Stimulated activated CD4-positive, alpha-beta T cell treated with anti-CD3 and anti-CD28 coated beads, Interleukin-2, amount 100 ng/mL, for 4 hours (primary cell): ENCODE measurements around the gene GABRP.
"Not testable (repeated sequence)": the region's sequence is repeated elsewhere in the genome, so short reads cannot be mapped to it uniquely, and the experiment has no call there.

Experiments used
- DNase-seq: peaks from one replicate; pipeline ENCODE4 v3.0.0-alpha.2; 2020; ENCODE audit warnings: low read depth

GABRP gene

GRCh38 chr5:170783498-170784247, at the start of gene GABRP:
Gene GABRP, plus strand, starts transcription at chr5:170783725. Its CDS starts 4,891 bp downstream, at chr5:170788616.
- no peak for DNase-seq

- DNase-seq: no peak
Observed at GRCh38 chr5:170736966-170737365, 46.6 kb upstream of the GABRP start.

DNA sequence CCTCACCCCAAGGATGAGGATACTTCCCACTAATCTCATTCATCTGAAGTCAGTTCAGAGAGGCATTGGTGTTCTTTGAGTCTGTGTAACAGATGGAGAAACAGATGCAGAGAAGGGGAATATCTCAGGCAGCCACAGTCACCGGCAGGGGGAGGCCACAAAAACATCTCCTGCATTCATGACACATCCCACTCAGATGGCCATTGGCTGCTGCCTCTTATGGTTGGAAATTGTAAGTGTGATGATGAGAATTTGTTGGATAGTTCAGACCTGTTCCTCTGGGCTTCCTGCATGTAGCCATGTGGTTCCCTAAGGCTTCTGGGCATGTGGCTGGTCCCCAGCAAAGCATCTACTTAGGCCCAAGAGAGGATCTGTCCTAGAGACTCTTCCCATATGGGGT, 45.9 kb upstream of the GABRP start:
- DNase-seq: no peak

DNA sequence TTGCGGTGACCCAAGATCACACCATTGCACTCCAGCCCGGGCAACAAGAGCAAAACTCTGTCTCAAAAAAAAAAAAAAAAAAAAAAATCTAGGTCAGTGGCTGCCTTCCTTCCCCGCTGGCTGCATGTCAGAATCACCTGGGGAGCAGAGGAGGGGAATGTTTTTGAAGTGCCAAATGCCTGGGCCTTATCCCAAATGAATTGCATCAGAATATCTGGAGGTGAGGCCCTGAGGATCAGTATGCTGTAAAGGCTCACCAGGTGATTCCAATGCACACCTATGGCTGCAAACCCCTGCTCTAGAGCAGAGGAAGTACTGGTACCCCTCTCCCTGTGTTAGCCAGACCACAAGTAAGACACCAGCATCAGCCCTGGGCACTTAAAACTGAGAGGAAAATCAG, 44.7 kb upstream of the GABRP start:
- DNase-seq: no peak

GRCh38 chr5:170739446-170739845, 44.1 kb upstream of the GABRP start:
- DNase-seq: no peak

DNA sequence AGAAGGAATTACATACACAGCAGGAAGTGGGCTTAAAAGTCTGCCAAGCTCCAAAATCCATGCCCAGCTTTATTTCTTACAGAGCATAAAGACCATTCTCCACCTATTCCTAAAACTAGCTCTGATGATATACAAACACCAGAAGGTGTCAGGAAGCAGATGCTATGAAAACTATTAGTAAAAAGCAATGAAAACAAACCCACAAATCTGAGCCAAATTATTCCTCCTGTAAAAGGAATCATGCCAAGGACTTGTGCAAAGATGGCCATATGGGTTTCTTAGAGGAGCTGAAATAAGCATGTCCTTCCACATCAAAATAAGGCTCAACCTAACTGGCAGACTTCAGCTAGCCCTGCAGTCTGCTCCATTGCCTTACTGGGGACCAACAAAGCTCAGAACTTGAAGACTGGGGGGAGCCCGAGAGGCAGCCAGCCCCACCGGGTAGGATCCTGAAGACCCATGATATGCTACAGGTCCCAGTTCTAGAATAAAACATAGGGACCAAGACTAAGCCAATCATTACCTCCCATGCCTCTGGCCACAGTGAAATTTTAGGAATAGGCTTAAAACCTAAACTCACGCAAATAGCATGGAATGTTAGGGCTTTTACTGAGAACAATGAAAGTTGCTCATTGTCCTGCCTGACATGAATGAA, 42.8 kb upstream of the GABRP start:
- DNase-seq: no peak

DNA sequence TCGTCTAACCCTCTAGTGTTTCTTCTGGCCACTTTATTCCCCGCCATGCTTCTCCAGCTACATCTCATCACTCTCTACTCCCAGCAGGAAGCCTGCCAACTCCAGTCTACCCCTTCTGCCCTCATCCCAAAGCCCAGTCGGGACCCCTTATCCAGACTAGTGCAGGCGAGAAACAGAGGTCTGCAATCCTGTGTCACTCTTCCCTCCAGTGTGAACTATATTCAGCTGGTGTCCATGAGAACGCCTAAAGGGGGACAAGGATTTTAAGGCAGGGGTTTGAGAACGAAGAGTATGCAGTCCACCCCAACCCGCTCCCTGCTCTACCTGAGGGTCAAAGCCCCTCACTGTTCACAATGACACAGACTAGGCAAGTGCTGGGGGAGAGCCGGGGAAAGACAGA, 41.7 kb upstream of the GABRP start:
- DNase-seq: no peak

GRCh38 chr5:170743876-170744212, 39.7 kb upstream of the GABRP start:
- DNase-seq: no peak

DNA sequence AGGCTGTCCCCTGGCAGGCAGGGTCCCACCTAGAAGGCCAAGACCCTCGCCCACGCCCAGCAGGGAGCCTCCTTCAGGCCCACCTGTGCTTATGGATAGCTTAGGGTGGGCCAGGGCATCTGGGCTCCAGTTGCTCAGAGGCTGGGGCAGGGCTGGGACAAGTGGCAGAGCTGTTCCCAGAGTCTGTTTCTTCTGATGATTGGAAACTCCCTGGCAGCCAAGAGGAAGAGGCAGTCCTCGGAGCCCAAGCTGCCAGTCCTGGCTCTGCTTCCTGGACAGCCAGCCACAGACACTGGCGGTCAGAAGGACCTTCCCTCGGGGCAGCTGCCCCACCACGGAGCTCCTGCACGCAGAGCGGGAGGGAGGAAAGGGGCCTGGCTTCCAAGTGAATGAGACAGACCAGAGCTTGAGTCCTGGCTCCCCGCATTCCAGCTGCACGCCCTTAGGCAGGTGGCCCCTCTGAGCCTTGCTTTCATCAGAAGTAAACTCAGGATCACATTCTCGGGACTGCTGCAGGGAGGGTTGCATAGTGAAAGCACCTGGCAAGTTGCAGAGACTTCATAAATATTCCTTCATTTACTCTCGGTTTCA, 37.9 kb upstream of the GABRP start:
- DNase-seq: no peak

GRCh38 chr5:170746075-170746960, 37.2 kb upstream of the GABRP start:
- DNase-seq: no peak

DNA sequence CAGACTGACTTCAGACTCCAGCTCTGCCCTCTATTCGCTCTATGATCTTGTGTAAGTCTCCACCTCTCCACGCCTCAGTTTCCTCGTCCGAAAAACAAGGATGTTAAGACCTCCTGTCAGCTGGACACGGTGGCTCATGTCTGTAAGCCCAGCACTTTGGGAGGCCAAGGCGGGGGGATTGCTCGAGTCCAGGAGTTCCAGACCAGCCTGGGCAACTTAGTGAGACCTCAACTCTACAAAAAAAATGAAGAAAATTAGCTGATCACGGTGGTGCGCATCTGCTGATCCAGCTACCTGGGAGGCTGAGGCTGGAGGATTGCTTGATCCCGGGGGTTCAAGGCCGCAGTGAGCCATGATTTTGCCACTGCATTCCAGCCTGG, 36.6 kb upstream of the GABRP start:
- no peak for DNase-seq

DNA sequence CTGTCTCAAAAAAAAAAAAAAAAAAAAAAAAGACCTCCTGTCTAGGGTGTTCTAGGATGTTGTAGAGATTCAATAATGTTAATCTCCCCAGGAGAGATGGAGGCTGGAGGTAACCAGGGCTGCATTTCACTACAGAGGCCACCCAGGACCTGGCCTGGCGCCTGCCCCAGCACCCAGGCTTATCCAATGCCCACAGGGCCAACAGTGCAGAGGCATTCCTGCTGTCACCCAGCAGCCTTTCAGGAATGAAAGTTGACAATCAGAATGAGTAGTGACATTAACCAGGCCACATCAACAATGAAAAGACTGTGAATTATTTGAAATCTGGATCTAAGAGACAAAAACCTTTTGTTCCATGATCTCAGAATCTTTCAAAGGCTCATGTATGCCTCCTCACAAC, 36.2 kb upstream of the GABRP start:
- no peak for DNase-seq

GRCh38 chr5:170747851-170748250, 35.7 kb upstream of the GABRP start:
- DNase-seq: no peak

GRCh38 chr5:170748951-170749471, 34.5 kb upstream of the GABRP start:
- no peak for DNase-seq

- no peak for DNase-seq
Observed at GRCh38 chr5:170749911-170750431, 33.6 kb upstream of the GABRP start.

- no peak for DNase-seq
Observed at GRCh38 chr5:170750791-170751190, 32.7 kb upstream of the GABRP start.

DNA sequence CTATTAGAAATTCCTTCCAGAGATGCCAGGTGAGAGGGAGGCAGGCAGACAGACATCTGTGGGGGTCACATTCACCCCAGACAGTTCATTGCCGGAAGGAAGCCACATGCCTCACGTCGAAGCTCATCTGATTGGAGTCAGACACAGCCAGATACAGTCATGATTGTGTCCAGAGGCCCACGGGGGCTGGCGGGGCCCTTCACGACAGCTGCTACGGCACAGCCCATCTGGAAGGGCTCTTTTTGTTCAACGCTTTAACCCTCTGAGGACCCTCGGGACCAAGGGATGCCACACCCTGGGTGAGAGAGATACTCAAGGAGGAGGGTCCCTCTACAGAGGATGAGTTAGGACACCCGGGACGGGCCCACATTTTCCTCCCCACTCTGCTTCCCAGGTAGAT, 31.9 kb upstream of the GABRP start:
- DNase-seq: no peak

DNA sequence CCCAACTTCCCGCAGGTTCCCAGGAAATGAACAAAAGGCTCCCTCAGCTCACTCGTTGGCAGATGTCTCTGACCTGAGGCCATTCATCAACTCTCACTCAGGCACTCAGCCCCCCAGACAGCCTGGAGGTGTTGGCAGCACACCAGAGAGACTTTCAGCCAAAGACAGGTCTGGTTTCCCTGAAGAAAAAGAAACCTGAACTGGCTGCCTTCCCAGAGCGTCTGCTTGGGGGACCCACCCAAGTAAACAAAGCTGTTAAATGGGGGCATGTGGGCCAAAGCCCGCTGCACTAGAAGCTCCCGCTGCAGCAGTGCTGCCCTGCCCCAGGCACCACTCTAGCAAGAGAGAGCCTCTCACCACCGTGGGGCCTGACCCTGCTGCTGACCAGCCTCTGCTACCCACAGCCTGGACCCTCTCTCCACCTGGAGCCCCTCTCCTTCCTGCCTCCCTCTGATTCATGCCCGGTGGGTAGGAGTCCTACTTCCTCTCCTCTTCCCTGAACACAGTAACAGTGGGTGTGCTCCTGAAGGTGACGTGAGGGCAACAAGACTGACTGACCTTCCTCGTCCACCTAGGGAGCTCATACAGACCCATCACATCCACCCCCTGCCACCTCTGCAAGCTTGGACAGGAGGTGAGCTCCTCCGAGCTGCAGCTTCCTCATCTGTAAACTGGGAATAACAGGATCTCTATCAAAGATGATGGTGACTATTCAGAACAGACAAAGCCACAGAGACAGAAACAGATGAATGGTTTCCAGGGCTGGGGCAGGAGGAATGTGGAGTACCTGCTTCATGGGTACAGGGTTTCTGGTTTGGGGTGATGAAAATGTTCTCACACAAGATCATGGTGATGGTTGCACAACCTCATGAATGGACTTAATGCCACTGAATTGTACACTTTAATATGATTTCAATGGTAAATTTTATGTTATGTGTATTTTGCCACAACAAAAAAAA, 31.0 kb upstream of the GABRP start:
- DNase-seq: no peak

DNA sequence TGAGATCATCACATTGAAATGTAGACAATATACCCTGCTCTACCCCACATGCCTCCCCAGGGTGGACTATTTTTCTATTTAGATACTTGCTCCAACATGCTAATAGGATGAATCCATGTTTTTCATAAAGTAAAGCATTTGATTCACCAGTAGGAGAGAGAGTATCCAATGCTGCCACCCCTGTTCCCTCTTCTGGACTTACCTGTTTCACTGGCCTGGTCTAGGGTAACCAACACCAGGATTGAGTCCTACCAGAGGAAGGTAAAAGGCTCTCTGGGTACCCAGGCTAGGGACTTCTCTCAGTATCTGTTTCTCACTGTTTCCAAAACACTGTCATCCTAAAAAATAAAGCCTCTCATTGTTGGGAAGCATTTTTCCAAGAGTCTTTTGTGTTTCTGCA, 30.2 kb upstream of the GABRP start:
- no peak for DNase-seq

- not testable (repeated sequence) for DNase-seq
Observed at GRCh38 chr5:170754508-170754907, 29.0 kb upstream of the GABRP start.
